H9 (cell line): ENCODE results near the gene ATP8A2. TPM values are rescaled to one million over a fixed set of nuclear protein-coding genes. Genes with fewer than 3 reads are reported as not detected.

Source experiments
- DNase-seq: peaks from one replicate; pipeline ENCODE4 v3.0.0-alpha.2; 2017
- H2AFZ ChIP-seq: one replicate; pipeline ENCODE4 v1.6.1; 2013; ENCODE audit warnings: mild to moderate bottlenecking, low read length, control low read depth, moderate library complexity
- H2AK5ac ChIP-seq: 2 replicates; pipeline ENCODE4 v1.6.1; 2013; ENCODE audit warnings: low read length, control low read depth, mixed read lengths; ENCODE audit not compliant: insufficient read length
- H2BK120ac ChIP-seq: one replicate; pipeline ENCODE4 v1.6.1; 2013; ENCODE audit warnings: low read depth, mild to moderate bottlenecking, low read length, control low read depth, inconsistent platforms; ENCODE audit not compliant: poor library complexity, severe bottlenecking
- H2BK12ac ChIP-seq: 2 replicates; pipeline ENCODE4 v1.6.1; 2013; ENCODE audit warnings: low read length, control low read depth, mixed read lengths, low read depth; ENCODE audit not compliant: insufficient read length
- H2BK15ac ChIP-seq: 2 replicates; pipeline ENCODE4 v1.6.1; 2013; ENCODE audit warnings: low read depth, low read length, control low read depth
- H2BK20ac ChIP-seq: one replicate; pipeline ENCODE4 v1.6.1; 2013; ENCODE audit warnings: low read depth, mild to moderate bottlenecking, low read length, control low read depth, inconsistent platforms; ENCODE audit not compliant: poor library complexity, severe bottlenecking
- H2BK5ac ChIP-seq: 2 replicates; pipeline ENCODE4 v1.6.1; 2013; ENCODE audit warnings: low read length, control low read depth, mixed read lengths; ENCODE audit not compliant: insufficient read length
- H3K14ac ChIP-seq: 2 replicates; pipeline ENCODE4 v1.6.1; 2013; ENCODE audit warnings: low read length, control low read depth; ENCODE audit not compliant: insufficient read depth
- H3K18ac ChIP-seq: 2 replicates; pipeline ENCODE4 v1.6.1; 2013; ENCODE audit warnings: low read depth, mild to moderate bottlenecking, mixed read lengths, low read length, control low read depth; ENCODE audit not compliant: insufficient read length
- H3K23ac ChIP-seq: 2 replicates; pipeline ENCODE4 v1.6.1; 2013; ENCODE audit warnings: low read length, control low read depth, mixed read lengths, low read depth; ENCODE audit not compliant: insufficient read length
- H3K23me2 ChIP-seq: 2 replicates; pipeline ENCODE4 v1.6.1; 2013; ENCODE audit warnings: low read depth, mild to moderate bottlenecking, mixed read lengths, low read length, control low read depth; ENCODE audit not compliant: insufficient read length, poor library complexity, severe bottlenecking
- H3K27ac ChIP-seq: 2 replicates; pipeline ENCODE4 v1.5.1; 2013; ENCODE audit warnings: low read length, control low read depth, mixed read lengths, low read depth; ENCODE audit not compliant: insufficient read length
- H3K27me3 ChIP-seq: 2 replicates; pipeline ENCODE4 v1.6.1; 2013; ENCODE audit warnings: low read length, control low read depth, inconsistent platforms; ENCODE audit not compliant: insufficient read depth
- H3K4ac ChIP-seq: 2 replicates; pipeline ENCODE4 v1.6.1; 2013; ENCODE audit warnings: low read depth, mild to moderate bottlenecking, control low read depth, inconsistent platforms, low read length, moderate library complexity
- H3K4me1 ChIP-seq: 2 replicates; pipeline ENCODE4 v1.6.1; 2013; ENCODE audit warnings: low read length, control low read depth, inconsistent platforms; ENCODE audit not compliant: insufficient read depth
- H3K4me2 ChIP-seq: 2 replicates; pipeline ENCODE4 v1.6.1; 2013; ENCODE audit warnings: low read length, control low read depth, mixed read lengths; ENCODE audit not compliant: insufficient read length, insufficient read depth
- H3K56ac ChIP-seq: 2 replicates; pipeline ENCODE4 v1.6.1; 2013; ENCODE audit warnings: low read depth, mild to moderate bottlenecking, mixed read lengths, low read length, control low read depth; ENCODE audit not compliant: insufficient read length
- H3K79me1 ChIP-seq: 2 replicates; pipeline ENCODE4 v1.6.1; 2013; ENCODE audit warnings: low read depth, mild to moderate bottlenecking, moderate library complexity, low read length, control low read depth, inconsistent platforms; ENCODE audit not compliant: insufficient read depth, poor library complexity, severe bottlenecking
- H3K79me2 ChIP-seq: 2 replicates; pipeline ENCODE4 v1.6.1; 2013; ENCODE audit warnings: low read length, control low read depth, inconsistent platforms; ENCODE audit not compliant: insufficient read depth
- H3K9ac ChIP-seq: 2 replicates; pipeline ENCODE4 v1.6.1; 2013; ENCODE audit warnings: low read length, control low read depth, mixed read lengths; ENCODE audit not compliant: insufficient read length; ENCODE audit errors: extremely low read depth
- H3K9me3 ChIP-seq: one replicate; pipeline ENCODE4 v1.6.1; 2013; ENCODE audit warnings: low read depth, low read length, inconsistent platforms; ENCODE audit not compliant: control insufficient read depth
- H3T11ph ChIP-seq: one replicate; pipeline ENCODE4 v1.6.1; 2013; ENCODE audit warnings: mild to moderate bottlenecking, low read length, control low read depth, inconsistent platforms
- H4K20me1 ChIP-seq: one replicate; pipeline ENCODE4 v1.6.1; 2013; ENCODE audit not compliant: control insufficient read depth, insufficient read length, insufficient read depth
- H4K5ac ChIP-seq: 2 replicates; pipeline ENCODE4 v1.6.1; 2013; ENCODE audit warnings: low read depth, mild to moderate bottlenecking, mixed read lengths, low read length, control low read depth; ENCODE audit not compliant: insufficient read length
- H4K8ac ChIP-seq: replicated peaks from 2 replicates; pipeline ENCODE4 v1.6.1; 2013; ENCODE audit warnings: low read length, control low read depth, mixed read lengths, low read depth; ENCODE audit not compliant: insufficient read length
- H4K91ac ChIP-seq: 2 replicates; pipeline ENCODE4 v1.6.1; 2013; ENCODE audit warnings: low read depth, mild to moderate bottlenecking, moderate library complexity, mixed read lengths, low read length, control low read depth; ENCODE audit not compliant: insufficient read length
- H3K27ac Mint-ChIP-seq, 3 experiments: 2 replicates in 2 of 3; 3 replicates in 1 of 3; pipeline ENCODE4 v1.8.0; 2020 to 2021; ENCODE audit warnings: mixed read lengths in 3 of 3, mild to moderate bottlenecking in 1 of 3, moderate library complexity in 1 of 3
- H3K27me3 Mint-ChIP-seq: 2 replicates; pipeline ENCODE4 v1.8.0; 2021; ENCODE audit warnings: low read depth, mild to moderate bottlenecking, moderate library complexity, mixed read lengths
- H3K36me3 Mint-ChIP-seq, 3 experiments: 2 replicates in 2 of 3; 3 replicates in 1 of 3; pipeline ENCODE4 v1.8.0; 2020 to 2021; ENCODE audit warnings: low read depth in 3 of 3, mixed read lengths in 3 of 3; ENCODE audit not compliant: insufficient read depth in 1 of 3
- H3K4me1 Mint-ChIP-seq, 2 experiments: 2 replicates each; pipeline ENCODE4 v1.8.0; 2020; ENCODE audit warnings: mixed read lengths in 2 of 2
- H3K4me3 Mint-ChIP-seq, 2 experiments: 2 replicates in 1 of 2; 3 replicates in 1 of 2; pipeline ENCODE4 v1.8.0; 2020 to 2021; ENCODE audit warnings: mild to moderate bottlenecking in 2 of 2, mixed read lengths in 2 of 2, moderate library complexity in 1 of 2
- H3K9me3 Mint-ChIP-seq, 2 experiments: 2 replicates in 1 of 2; 3 replicates in 1 of 2; pipeline ENCODE4 v1.8.0; 2020; ENCODE audit warnings: mild to moderate bottlenecking in 2 of 2, mixed read lengths in 2 of 2, moderate library complexity in 1 of 2
- CTCF ChIP-seq: fragments of 200-600 bp; sonication (generic); conservative IDR thresholded peaks from 3 replicates; pipeline ENCODE4 v1.8.0; 2021; ENCODE audit warnings: antibody characterized with exemption, mild to moderate bottlenecking
- WGBS: extraction: QIAGEN DNeasy Blood & Tissue Kit; methylation state at CpG from one replicate; pipeline ENCODE4 v1.1.7; 2013; ENCODE audit warnings: missing lambda C conversion rate, low lambda C conversion rate, mixed read lengths; ENCODE audit not compliant: insufficient read length; ENCODE audit errors: extremely low coverage; 5-methylcytosine and 5-hydroxymethylcytosine counted together
- total RNA-seq: library from RNA; stranded (reverse); gene quantifications from 2 replicates; pipeline ENCODE4 v1.2.1, GENCODE V29; 2021

The ATP8A2 gene
- total RNA-seq, 1 experiment from 2014 or later = 18.2 TPM

GRCh38 chr13:25335856-25336255, 35.9 kb upstream of the ATP8A2 start:
- Histone ChIP-seq H4K91ac (no peak overlapping the region), H3K27ac (no peak overlapping the region), H3K56ac (no peak overlapping the region), H3K79me1 (no peaks in the 10 kb centered on the region), H3K4ac (no peak overlapping the region), H2BK12ac (no peak overlapping the region), H2BK20ac (no peak overlapping the region), H3K27me3 (no peaks in the 10 kb centered on the region), H3K9ac (no peak overlapping the region), H2BK120ac (no peak overlapping the region), H2AK5ac (no peak overlapping the region), H3K4me1 (no peaks in the 10 kb centered on the region), H3K23ac (no peak overlapping the region), H4K8ac (no peak overlapping the region), H3K14ac (no peak overlapping the region), H4K5ac (no peak overlapping the region), H3K23me2 (no peaks in the 10 kb centered on the region), H4K20me1 (no peaks in the 10 kb centered on the region), H2AFZ (no peak overlapping the region), H3K18ac (no peak overlapping the region), H3K9me3 (no peaks in the 10 kb centered on the region), H2BK15ac (no peak overlapping the region), H3K79me2 (no peaks in the 10 kb centered on the region), H3T11ph (no peak overlapping the region), H3K4me2 (no peak overlapping the region), H2BK5ac (no peak overlapping the region)
- WGBS = no CpG with 5 or more reads among the region's 3 CpGs
- Mint-ChIP-seq H3K9me3 (no peaks in the 10 kb centered on the region), H3K27me3 (no peaks in the 10 kb centered on the region), H3K36me3 (peaks cover 4 to 46% (median 32%) of the 10 kb centered on the region in 3 experiments; a peak in 6 of 7 replicates), H3K4me1 (no peaks in the 10 kb centered on the region), H3K4me3 (no peak overlapping the region), H3K27ac (no peak overlapping the region)
- DNase-seq = no peak
- no peak for TF ChIP-seq CTCF
